Hepatocyte (in vitro differentiated cells): ENCODE data around the gene PCDHGC3. TPM values are rescaled to one million over a fixed set of nuclear protein-coding genes. Genes with fewer than 3 reads are reported as not detected.
"Not testable (repeated sequence)": the region's sequence is repeated elsewhere in the genome, so short reads cannot be mapped to it uniquely, and the experiment has no call there.

Experiments used
- DNase-seq: peaks from one replicate; pipeline ENCODE4 v3.0.0-alpha.2; 2016; ENCODE audit warnings: low spot score
- H2AFZ ChIP-seq: fragments of 200-600 bp; sonication (generic); 2 replicates; pipeline ENCODE4 v1.6.0; 2016; ENCODE audit warnings: antibody characterized with exemption, mild to moderate bottlenecking
- H3K27ac ChIP-seq: fragments of 200-600 bp; sonication (generic); 2 replicates; pipeline ENCODE4 v1.5.1; 2016; ENCODE audit warnings: mild to moderate bottlenecking
- H3K27me3 ChIP-seq: fragments of 200-600 bp; sonication (generic); 2 replicates; pipeline ENCODE4 v1.6.1; 2016
- H3K36me3 ChIP-seq: fragments of 200-600 bp; sonication (generic); replicated peaks from 2 replicates; pipeline ENCODE4 v1.5.1; 2016; ENCODE audit warnings: low read depth; ENCODE audit not compliant: insufficient read depth
- H3K4me1 ChIP-seq: fragments of 200-600 bp; sonication (generic); 2 replicates; pipeline ENCODE4 v1.5.1; 2016; ENCODE audit warnings: mild to moderate bottlenecking, moderate library complexity; ENCODE audit not compliant: insufficient read depth
- H3K4me2 ChIP-seq: fragments of 200-600 bp; sonication (generic); 2 replicates; pipeline ENCODE4 v1.6.0; 2016
- H3K4me3 ChIP-seq: fragments of 200-600 bp; sonication (generic); 2 replicates; pipeline ENCODE4 v1.5.1; 2016; ENCODE audit warnings: mild to moderate bottlenecking
- H3K79me2 ChIP-seq: fragments of 200-600 bp; sonication (generic); 2 replicates; pipeline ENCODE4 v1.6.0; 2017; ENCODE audit warnings: mild to moderate bottlenecking
- H3K9me2 ChIP-seq: fragments of 200-600 bp; sonication (generic); replicated peaks from 2 replicates; pipeline ENCODE4 v1.6.0; 2017; ENCODE audit warnings: mild to moderate bottlenecking; ENCODE audit not compliant: insufficient read depth
- H3K9me3 ChIP-seq: fragments of 200-600 bp; sonication (generic); 2 replicates; pipeline ENCODE4 v1.5.1; 2016; ENCODE audit warnings: low read depth, mild to moderate bottlenecking
- H4K20me1 ChIP-seq: fragments of 200-600 bp; sonication (generic); 2 replicates; pipeline ENCODE4 v1.6.0; 2016; ENCODE audit warnings: mild to moderate bottlenecking; ENCODE audit not compliant: insufficient read depth, poor library complexity, severe bottlenecking
- EZH2 ChIP-seq: fragments of 200-600 bp; sonication (generic); IDR thresholded peaks from 2 replicates; pipeline ENCODE4 v1.6.1; 2016; ENCODE audit warnings: antibody characterized with exemption, mild to moderate bottlenecking, borderline replicate concordance
- EZH2phosphoT487 ChIP-seq: fragments of 200-600 bp; sonication (generic); IDR thresholded peaks from one replicate; pipeline ENCODE4 v1.6.1; 2018; ENCODE audit warnings: antibody characterized with exemption, mild to moderate bottlenecking, low read depth, moderate library complexity; ENCODE audit not compliant: unreplicated experiment, severe bottlenecking
- WGBS: methylation state at CpG from one replicate; pipeline ENCODE4 v1.1.6; 2016; ENCODE audit warnings: low lambda C conversion rate; ENCODE audit errors: missing lambda C conversion rate; 5-methylcytosine and 5-hydroxymethylcytosine counted together
- polyA plus RNA-seq: library from polyadenylated mRNA; unstranded; fragments of >200 nt; fragmentation: Nextera tagmentation; extraction: Ambion mirVana; gene quantifications from 2 replicates; pipeline ENCODE4 v1.2.1, GENCODE V29; 2016
- total RNA-seq: library from RNA; depleted of rRNA; stranded (reverse); fragments of >200 nt; gene quantifications from 2 replicates; pipeline ENCODE4 v1.2.3, GENCODE V29; 2014
- TF ChIP-seq, protein P1 (sequence below): fragments of 200-600 bp; sonication (generic); IDR thresholded peaks from 2 replicates; pipeline ENCODE4 v1.5.1; 2016; ENCODE audit warnings: antibody characterized with exemption, mild to moderate bottlenecking; ENCODE audit not compliant: poor library complexity

The PCDHGC3 gene
- total and polyA plus RNA-seq, 2 experiments from 2014 or later, result 18.9 to 40.8 TPM

DNA sequence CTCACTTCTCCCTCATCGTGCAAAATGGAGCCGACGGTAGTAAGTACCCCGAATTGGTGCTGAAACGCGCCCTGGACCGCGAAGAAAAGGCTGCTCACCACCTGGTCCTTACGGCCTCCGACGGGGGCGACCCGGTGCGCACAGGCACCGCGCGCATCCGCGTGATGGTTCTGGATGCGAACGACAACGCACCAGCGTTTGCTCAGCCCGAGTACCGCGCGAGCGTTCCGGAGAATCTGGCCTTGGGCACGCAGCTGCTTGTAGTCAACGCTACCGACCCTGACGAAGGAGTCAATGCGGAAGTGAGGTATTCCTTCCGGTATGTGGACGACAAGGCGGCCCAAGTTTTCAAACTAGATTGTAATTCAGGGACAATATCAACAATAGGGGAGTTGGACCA lies 44.5 kb upstream of the PCDHGC3 start:
- H3K9me3 ChIP-seq, result peaks cover 64% of the 10 kb centered on the region
- no peak for DNase-seq
- no peak overlapping the region for H2AFZ ChIP-seq

DNA sequence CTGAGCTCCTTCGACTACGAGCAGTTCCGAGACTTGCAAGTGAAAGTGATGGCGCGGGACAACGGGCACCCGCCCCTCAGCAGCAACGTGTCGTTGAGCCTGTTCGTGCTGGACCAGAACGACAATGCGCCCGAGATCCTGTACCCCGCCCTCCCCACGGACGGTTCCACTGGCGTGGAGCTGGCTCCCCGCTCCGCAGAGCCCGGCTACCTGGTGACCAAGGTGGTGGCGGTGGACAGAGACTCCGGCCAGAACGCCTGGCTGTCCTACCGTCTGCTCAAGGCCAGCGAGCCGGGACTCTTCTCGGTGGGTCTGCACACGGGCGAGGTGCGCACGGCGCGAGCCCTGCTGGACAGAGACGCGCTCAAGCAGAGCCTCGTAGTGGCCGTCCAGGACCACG lies 43.5 kb upstream of the PCDHGC3 start:
- H3K9me3 ChIP-seq, result peaks cover 58% of the 10 kb centered on the region
- WGBS, result 98% methylated on average over 33 of the region's 38 CpGs
- H3K27me3 ChIP-seq, H3K4me2 ChIP-seq, H3K4me3 ChIP-seq, H3K9me2 ChIP-seq, H3K27ac ChIP-seq, H3K36me3 ChIP-seq, DNase-seq, H4K20me1 ChIP-seq, H3K4me1 ChIP-seq, H2AFZ ChIP-seq: not testable (repeated sequence)
- peaks cover 12% of the 10 kb centered on the region for H3K79me2 ChIP-seq

More for the DNA sequence above, 44.5 kb upstream of the PCDHGC3 start:
- TF ChIP-seq, protein P1, sequence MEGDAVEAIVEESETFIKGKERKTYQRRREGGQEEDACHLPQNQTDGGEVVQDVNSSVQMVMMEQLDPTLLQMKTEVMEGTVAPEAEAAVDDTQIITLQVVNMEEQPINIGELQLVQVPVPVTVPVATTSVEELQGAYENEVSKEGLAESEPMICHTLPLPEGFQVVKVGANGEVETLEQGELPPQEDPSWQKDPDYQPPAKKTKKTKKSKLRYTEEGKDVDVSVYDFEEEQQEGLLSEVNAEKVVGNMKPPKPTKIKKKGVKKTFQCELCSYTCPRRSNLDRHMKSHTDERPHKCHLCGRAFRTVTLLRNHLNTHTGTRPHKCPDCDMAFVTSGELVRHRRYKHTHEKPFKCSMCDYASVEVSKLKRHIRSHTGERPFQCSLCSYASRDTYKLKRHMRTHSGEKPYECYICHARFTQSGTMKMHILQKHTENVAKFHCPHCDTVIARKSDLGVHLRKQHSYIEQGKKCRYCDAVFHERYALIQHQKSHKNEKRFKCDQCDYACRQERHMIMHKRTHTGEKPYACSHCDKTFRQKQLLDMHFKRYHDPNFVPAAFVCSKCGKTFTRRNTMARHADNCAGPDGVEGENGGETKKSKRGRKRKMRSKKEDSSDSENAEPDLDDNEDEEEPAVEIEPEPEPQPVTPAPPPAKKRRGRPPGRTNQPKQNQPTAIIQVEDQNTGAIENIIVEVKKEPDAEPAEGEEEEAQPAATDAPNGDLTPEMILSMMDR, result no peak
- no peak for TF ChIP-seq EZH2
- TF ChIP-seq EZH2phosphoT487, result no peak
- 99% methylated on average over 37 of the region's 37 CpGs for WGBS
- Histone ChIP-seq H3K4me2 (no peak overlapping the region), H3K79me2 (peaks cover 10% of the 10 kb centered on the region), H3K36me3 (peaks cover 9% of the 10 kb centered on the region), H3K9me2 (no peaks in the 10 kb centered on the region), H3K4me1 (no peaks in the 10 kb centered on the region), H4K20me1 (no peaks in the 10 kb centered on the region), H3K27me3 (no peaks in the 10 kb centered on the region), H3K4me3 (no peak overlapping the region), H3K27ac (no peak overlapping the region)

DNA sequence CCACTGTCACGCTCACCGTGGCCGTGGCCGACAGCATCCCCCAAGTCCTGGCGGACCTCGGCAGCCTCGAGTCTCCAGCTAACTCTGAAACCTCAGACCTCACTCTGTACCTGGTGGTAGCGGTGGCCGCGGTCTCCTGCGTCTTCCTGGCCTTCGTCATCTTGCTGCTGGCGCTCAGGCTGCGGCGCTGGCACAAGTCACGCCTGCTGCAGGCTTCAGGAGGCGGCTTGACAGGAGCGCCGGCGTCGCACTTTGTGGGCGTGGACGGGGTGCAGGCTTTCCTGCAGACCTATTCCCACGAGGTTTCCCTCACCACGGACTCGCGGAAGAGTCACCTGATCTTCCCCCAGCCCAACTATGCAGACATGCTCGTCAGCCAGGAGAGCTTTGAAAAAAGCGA lies 43.0 kb upstream of the PCDHGC3 start:
- peaks cover 12% of the 10 kb centered on the region for H3K79me2 ChIP-seq
- not testable (repeated sequence) for H2AFZ ChIP-seq, DNase-seq, H3K4me1 ChIP-seq, H3K27ac ChIP-seq, H3K4me3 ChIP-seq, H3K9me2 ChIP-seq, H3K36me3 ChIP-seq, H3K4me2 ChIP-seq, H4K20me1 ChIP-seq, H3K27me3 ChIP-seq
- WGBS, result 96% methylated on average over 26 of the region's 29 CpGs
- H3K9me3 ChIP-seq, result peaks cover 55% of the 10 kb centered on the region

DNA sequence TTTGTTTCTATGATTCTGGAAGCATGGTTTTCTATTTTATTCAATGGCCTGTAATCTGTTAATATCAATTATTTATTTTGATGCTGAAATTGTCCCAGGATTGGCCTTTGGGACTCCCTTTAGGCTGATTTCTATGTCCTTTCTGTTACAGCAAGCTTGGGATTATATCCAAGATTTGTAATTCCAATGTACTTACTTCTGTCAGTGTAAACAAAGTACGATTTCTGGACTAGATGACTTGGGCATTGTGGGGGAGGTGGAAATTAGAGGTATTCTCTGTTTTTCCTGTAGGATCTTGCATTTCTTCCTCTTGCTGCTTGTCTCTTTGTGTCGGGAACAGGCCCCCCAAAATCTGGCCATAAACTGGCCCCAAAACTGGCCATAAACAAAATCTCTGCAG lies 41.8 kb upstream of the PCDHGC3 start:
- H3K9me3 ChIP-seq, result peaks cover 45% of the 10 kb centered on the region
- 93% methylated on average over 2 of the region's 2 CpGs for WGBS
- H3K9me2 ChIP-seq, result no peaks in the 10 kb centered on the region
- no peak overlapping the region for H2AFZ ChIP-seq
- H3K27me3 ChIP-seq, result no peaks in the 10 kb centered on the region
- TF ChIP-seq EZH2 (no peak), EZH2phosphoT487 (no peak)
- TF ChIP-seq, protein P1, result no peak
- H3K4me1 ChIP-seq, result no peaks in the 10 kb centered on the region
- H4K20me1 ChIP-seq, result no peaks in the 10 kb centered on the region
- DNase-seq, result no peak
- no peak overlapping the region for H3K4me3 ChIP-seq
- peaks cover 12% of the 10 kb centered on the region for H3K79me2 ChIP-seq
- no peak overlapping the region for H3K27ac ChIP-seq
- no peak overlapping the region for H3K4me2 ChIP-seq
- H3K36me3 ChIP-seq, result peaks cover 5% of the 10 kb centered on the region

DNA sequence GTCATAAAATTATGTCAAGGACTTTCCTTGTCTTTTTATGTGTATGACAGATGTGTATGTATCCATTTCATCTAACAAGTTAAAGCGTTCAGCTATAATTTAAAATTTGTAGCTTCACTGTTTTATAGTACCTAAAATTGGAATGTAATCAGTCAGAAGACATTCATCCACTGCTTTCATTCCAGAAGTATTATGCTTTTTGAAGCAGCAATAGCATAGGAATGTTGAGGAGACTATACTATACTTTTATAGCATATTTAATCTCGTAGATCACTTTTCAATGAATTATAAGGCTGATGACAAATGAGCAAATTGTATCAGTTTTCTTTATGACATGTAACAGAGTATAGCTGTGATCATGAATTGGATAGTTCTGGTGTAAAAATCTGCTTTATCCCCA lies 38.5 kb upstream of the PCDHGC3 start:
- no peak overlapping the region for H3K4me2 ChIP-seq
- H3K4me1 ChIP-seq, result no peaks in the 10 kb centered on the region
- no peak overlapping the region for H3K4me3 ChIP-seq
- TF ChIP-seq, protein P1, result no peak
- TF ChIP-seq EZH2phosphoT487 (no peak), EZH2 (no peak)
- H3K27ac ChIP-seq, result no peak overlapping the region
- peaks cover 6% of the 10 kb centered on the region for H3K79me2 ChIP-seq
- H3K27me3 ChIP-seq, result no peaks in the 10 kb centered on the region
- DNase-seq, result no peak
- 98% methylated on average over 2 of the region's 2 CpGs for WGBS
- H4K20me1 ChIP-seq, result no peaks in the 10 kb centered on the region
- peaks cover 14% of the 10 kb centered on the region for H3K9me3 ChIP-seq
- no peak overlapping the region for H2AFZ ChIP-seq
- no peaks in the 10 kb centered on the region for H3K9me2 ChIP-seq
- H3K36me3 ChIP-seq, result no peaks in the 10 kb centered on the region
